Nephron progenitor cell (in vitro differentiated cells): ENCODE results near the gene B4GALNT1.

Experiments used
- DNase-seq: peaks from one replicate; pipeline ENCODE4 v3.0.0; 2021
- H3K27ac Mint-ChIP-seq: 2 replicates; pipeline ENCODE4 v1.8.0; 2021; ENCODE audit warnings: mild to moderate bottlenecking, moderate library complexity, mixed read lengths
- H3K27me3 Mint-ChIP-seq: 2 replicates; pipeline ENCODE4 v1.8.0; 2021; ENCODE audit warnings: mild to moderate bottlenecking, low read depth, mixed read lengths; ENCODE audit not compliant: poor library complexity
- H3K36me3 Mint-ChIP-seq: 2 replicates; pipeline ENCODE4 v1.8.0; 2021; ENCODE audit warnings: low read depth, mixed read lengths
- H3K4me1 Mint-ChIP-seq: 2 replicates; pipeline ENCODE4 v1.8.0; 2021; ENCODE audit warnings: mixed read lengths
- H3K4me3 Mint-ChIP-seq: 2 replicates; pipeline ENCODE4 v1.8.0; 2021; ENCODE audit warnings: mild to moderate bottlenecking, moderate library complexity, mixed read lengths
- H3K9me3 Mint-ChIP-seq: 2 replicates; pipeline ENCODE4 v1.8.0; 2021; ENCODE audit warnings: mild to moderate bottlenecking, moderate library complexity, mixed read lengths
- CTCF ChIP-seq: fragments of 200-600 bp; sonication (generic); IDR thresholded peaks from 2 replicates; pipeline ENCODE4 v1.5.0; 2021; ENCODE audit warnings: antibody characterized with exemption

Gene B4GALNT1

GRCh38 chr12:57606399-57606798 is 26.6 kb downstream of the B4GALNT1 start:
- H3K4me1 Mint-ChIP-seq, result peaks cover 40% of the 10 kb centered on the region
- peaks cover 43% of the 10 kb centered on the region for H3K27me3 Mint-ChIP-seq
- peak overlapping the region; percentile 85 for H3K4me3 Mint-ChIP-seq
- TF ChIP-seq CTCF, result no peak
- no peak overlapping the region for H3K27ac Mint-ChIP-seq
- DNase-seq, result no peak
- no peaks in the 10 kb centered on the region for H3K9me3 Mint-ChIP-seq
- peaks cover 34% of the 10 kb centered on the region for H3K36me3 Mint-ChIP-seq

- Mint-ChIP-seq H3K4me3 (peak overlapping the region; percentile 85), H3K27ac (no peak overlapping the region), H3K27me3 (peaks cover 41% of the 10 kb centered on the region), H3K36me3 (peaks cover 34% of the 10 kb centered on the region), H3K4me1 (peaks cover 40% of the 10 kb centered on the region), H3K9me3 (no peaks in the 10 kb centered on the region)
- no peak for TF ChIP-seq CTCF
- DNase-seq, result no peak
Measured at GRCh38 chr12:57605811-57606311, 27.1 kb downstream of the B4GALNT1 start.

- Mint-ChIP-seq H3K4me1 (peaks cover 35% of the 10 kb centered on the region), H3K4me3 (peak overlapping the region; percentile 85), H3K27ac (no peak overlapping the region), H3K27me3 (peaks cover 35% of the 10 kb centered on the region), H3K9me3 (no peaks in the 10 kb centered on the region), H3K36me3 (peaks cover 34% of the 10 kb centered on the region)
- DNase-seq, result peak; percentile 44
- TF ChIP-seq CTCF, result no peak
Measured at GRCh38 chr12:57604992-57605810, 27.8 kb downstream of the B4GALNT1 start.

GRCh38 chr12:57604454-57604991 is 28.5 kb downstream of the B4GALNT1 start, which contains the start of gene DTX3:
DTX3 (plus strand) TSS chr12:57604824; CDS start chr12:57606518, 1,694 bp downstream.
- H3K27me3 Mint-ChIP-seq, result peaks cover 30% of the 10 kb centered on the region
- H3K4me1 Mint-ChIP-seq, result peaks cover 28% of the 10 kb centered on the region
- peak within 1 kb of the TSS; percentile 85 for H3K4me3 Mint-ChIP-seq
- no peak for DNase-seq
- no peaks in the 10 kb centered on the region for H3K9me3 Mint-ChIP-seq
- peak within 1 kb of the TSS; percentile 40 for H3K27ac Mint-ChIP-seq
- no peak for TF ChIP-seq CTCF
- H3K36me3 Mint-ChIP-seq, result peaks cover 32% of the 10 kb centered on the region

GRCh38 chr12:57603815-57604453 is 29.1 kb downstream of the B4GALNT1 start:
- no peaks in the 10 kb centered on the region for H3K9me3 Mint-ChIP-seq
- H3K27me3 Mint-ChIP-seq, result peaks cover 24% of the 10 kb centered on the region
- no peak for TF ChIP-seq CTCF
- peak overlapping the region; percentile 85 for H3K4me3 Mint-ChIP-seq
- peaks cover 33% of the 10 kb centered on the region for H3K36me3 Mint-ChIP-seq
- H3K4me1 Mint-ChIP-seq, result peaks cover 23% of the 10 kb centered on the region
- peak overlapping the region; percentile 40 for H3K27ac Mint-ChIP-seq
- no peak for DNase-seq
